HG02610 (cell line): Measurements from ENCODE around the gene KLF16.

ENCODE experiments used
- ATAC-seq: cut with Tn5 transposase; IDR thresholded peaks from one replicate; pipeline ENCODE4 v1.9.1; 2021; ENCODE audit warnings: mild to moderate bottlenecking, moderate library complexity; ENCODE audit not compliant: unreplicated experiment

Gene KLF16

GRCh38 chr19:1844513-1845124 is 18.8 kb downstream of the KLF16 start:
- no peak for ATAC-seq

- no peak for ATAC-seq
These were observed 19.6 kb downstream of the KLF16 start for GRCh38 chr19:1843646-1844394.

- no peak for ATAC-seq
These were observed 20.3 kb downstream of the KLF16 start for GRCh38 chr19:1843116-1843515.

GRCh38 chr19:1841209-1841924 is 22.0 kb downstream of the KLF16 start:
- ATAC-seq, result no peak

GRCh38 chr19:1840541-1841115 is 22.8 kb downstream of the KLF16 start:
- no peak for ATAC-seq

GRCh38 chr19:1839658-1840540 is 23.5 kb downstream of the KLF16 start:
- no peak for ATAC-seq

GRCh38 chr19:1837625-1838105 is 25.7 kb downstream of the KLF16 start:
- ATAC-seq, result no peak

- no peak for ATAC-seq
These were observed 26.2 kb downstream of the KLF16 start for GRCh38 chr19:1837222-1837565.

- no peak for ATAC-seq
These were observed 26.7 kb downstream of the KLF16 start for GRCh38 chr19:1836458-1837221.

- no peak for ATAC-seq
These were observed 29.8 kb downstream of the KLF16 start for GRCh38 chr19:1833540-1833939.

- no peak for ATAC-seq
These were observed 31.2 kb downstream of the KLF16 start for GRCh38 chr19:1832046-1832663.

- no peak for ATAC-seq
These were observed 32.4 kb downstream of the KLF16 start for GRCh38 chr19:1830978-1831377.

GRCh38 chr19:1830568-1830967 is 32.8 kb downstream of the KLF16 start:
- no peak for ATAC-seq

GRCh38 chr19:1829958-1830357 is 33.4 kb downstream of the KLF16 start:
- no peak for ATAC-seq

- no peak for ATAC-seq
These were observed 34.8 kb downstream of the KLF16 start for GRCh38 chr19:1828279-1829238.

GRCh38 chr19:1827566-1828278 is 35.7 kb downstream of the KLF16 start:
- ATAC-seq, result no peak
